Fibroblast of lung (primary cell): ENCODE results near the gene PAK4. TPM values are rescaled to one million over a fixed set of nuclear protein-coding genes. Genes with fewer than 3 reads are reported as not detected.
"Not testable (repeated sequence)": the region's sequence is repeated elsewhere in the genome, so short reads cannot be mapped to it uniquely, and the experiment has no call there.

ENCODE experiments used
- DNase-seq, 2 donors: peaks; one replicate each; pipeline versions ENCODE4 v3.0.0 to v3.0.0-alpha.2; 2010; ENCODE audit warnings: low read depth in 2 of 2
- H2AFZ ChIP-seq: 2 replicates; pipeline ENCODE4 v1.5.1; 2012; ENCODE audit warnings: low read length, control low read depth, inconsistent platforms
- H3K27ac ChIP-seq: 2 replicates; pipeline ENCODE4 v1.5.1; 2011; ENCODE audit warnings: low read length, control low read depth; ENCODE audit not compliant: insufficient read depth
- H3K27me3 ChIP-seq: 2 replicates; pipeline ENCODE4 v1.5.1; 2011; ENCODE audit warnings: mild to moderate bottlenecking, low read length; ENCODE audit not compliant: control insufficient read depth, insufficient read depth
- H3K36me3 ChIP-seq: 2 replicates; pipeline ENCODE4 v1.5.1; 2011; ENCODE audit warnings: low read length; ENCODE audit not compliant: control insufficient read depth, insufficient read depth
- H3K4me1 ChIP-seq: 2 replicates; pipeline ENCODE4 v1.5.1; 2011; ENCODE audit warnings: low read length; ENCODE audit not compliant: control insufficient read depth, insufficient read depth; ENCODE audit errors: extremely low read depth
- H3K4me2 ChIP-seq: 2 replicates; pipeline ENCODE4 v1.5.1; 2011; ENCODE audit warnings: low read length, control low read depth; ENCODE audit not compliant: insufficient read depth; ENCODE audit errors: extremely low read depth
- H3K4me3 ChIP-seq, 4 experiments: fragments of 200-600 bp in 1 of 4; sonication (generic) in 1 of 4; replicated peaks in 1 of 4; 2 replicates each; pipeline ENCODE4 v1.5.1; 2011 to 2016; ENCODE audit warnings: low read length in 4 of 4, low read depth in 3 of 4, mild to moderate bottlenecking in 3 of 4, control low read depth in 2 of 4, inconsistent platforms in 1 of 4, mixed read lengths in 1 of 4; ENCODE audit not compliant: insufficient read depth in 1 of 4; ENCODE audit errors: control extremely low read depth in 1 of 4
- H3K79me2 ChIP-seq: 2 replicates; pipeline ENCODE4 v1.5.1; 2012; ENCODE audit warnings: mild to moderate bottlenecking, low read length, inconsistent platforms; ENCODE audit not compliant: control insufficient read depth, insufficient read depth
- H3K9ac ChIP-seq: 2 replicates; pipeline ENCODE4 v1.5.1; 2011; ENCODE audit warnings: mild to moderate bottlenecking, low read length, control low read depth; ENCODE audit not compliant: insufficient read depth
- H3K9me3 ChIP-seq: 2 replicates; pipeline ENCODE4 v1.5.1; 2012; ENCODE audit warnings: low read depth, low read length; ENCODE audit not compliant: control insufficient read depth, insufficient read depth
- H4K20me1 ChIP-seq: 2 replicates; pipeline ENCODE4 v1.5.1; 2011; ENCODE audit warnings: low read length; ENCODE audit not compliant: control insufficient read depth, insufficient read depth; ENCODE audit errors: extremely low read depth
- EZH2 ChIP-seq: IDR thresholded peaks from 2 replicates; pipeline ENCODE4 v1.5.1; 2012; ENCODE audit warnings: low read length, control low read depth, mild to moderate bottlenecking; ENCODE audit errors: missing control alignments
- polyA plus RNA-seq, 2 donors: library from polyadenylated mRNA; depleted of rRNA in 1 of 2; stranded (reverse) in 1 of 2; unstranded in 1 of 2; fragments of >200 nt; gene quantifications; 2 replicates each; pipeline ENCODE4 v1.2.1, GENCODE V29; 2011 to 2012; ENCODE audit warnings: missing spikeins in 1 of 2
- total RNA-seq: library from RNA; depleted of rRNA; stranded (reverse); fragments of >200 nt; gene quantifications from 2 replicates; pipeline ENCODE4 v1.2.1, GENCODE V29; 2014
- TF ChIP-seq, protein P1 (sequence below), 2 donors: IDR thresholded peaks in 1 of 2; conservative IDR thresholded peaks in 1 of 2; 1 replicate in 1 of 2; 2 replicates in 1 of 2; pipeline ENCODE4 v1.5.1; 2011 to 2012; ENCODE audit warnings: low read length in 2 of 2, control low read depth in 1 of 2, inconsistent platforms in 1 of 2, low read depth in 1 of 2, mild to moderate bottlenecking in 1 of 2

Gene PAK4
- total and polyA plus RNA-seq, 2 donors (not counting 1 experiment from before 2014, with no cell fraction given), result 4.6 to 8.4 TPM

DNA sequence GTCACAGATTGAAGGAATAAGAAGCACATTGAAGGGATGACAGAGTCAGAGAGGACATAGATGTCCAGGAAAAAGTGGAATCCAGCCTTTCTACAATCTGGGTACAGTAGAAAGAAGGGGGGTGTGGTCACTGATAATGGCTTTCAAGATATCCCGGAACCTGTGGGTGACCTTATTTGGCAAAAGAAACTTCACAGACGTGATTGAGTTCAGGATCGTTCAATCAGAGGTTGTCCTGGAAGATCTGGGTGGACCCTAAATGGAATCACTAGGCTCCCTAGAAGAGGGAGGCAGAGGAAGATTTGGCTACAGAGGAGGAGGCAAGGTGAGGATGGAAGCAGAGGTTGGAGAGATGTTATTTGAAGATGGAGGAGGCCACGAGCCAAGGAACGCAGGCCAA lies 91.5 kb downstream of the PAK4 start:
- Histone ChIP-seq H4K20me1 (no peaks in the 10 kb centered on the region), H3K79me2 (no peaks in the 10 kb centered on the region), H3K4me3 (no peak overlapping the region), H3K9me3 (no peaks in the 10 kb centered on the region), H3K9ac (no peak overlapping the region), H3K4me2 (no peak overlapping the region), H3K27me3 (peaks cover 4% of the 10 kb centered on the region), H3K27ac (no peak overlapping the region), H2AFZ (no peak overlapping the region), H3K4me1 (no peaks in the 10 kb centered on the region), H3K36me3 (no peaks in the 10 kb centered on the region)
- DNase-seq, result no peak
- TF ChIP-seq, protein P1, sequence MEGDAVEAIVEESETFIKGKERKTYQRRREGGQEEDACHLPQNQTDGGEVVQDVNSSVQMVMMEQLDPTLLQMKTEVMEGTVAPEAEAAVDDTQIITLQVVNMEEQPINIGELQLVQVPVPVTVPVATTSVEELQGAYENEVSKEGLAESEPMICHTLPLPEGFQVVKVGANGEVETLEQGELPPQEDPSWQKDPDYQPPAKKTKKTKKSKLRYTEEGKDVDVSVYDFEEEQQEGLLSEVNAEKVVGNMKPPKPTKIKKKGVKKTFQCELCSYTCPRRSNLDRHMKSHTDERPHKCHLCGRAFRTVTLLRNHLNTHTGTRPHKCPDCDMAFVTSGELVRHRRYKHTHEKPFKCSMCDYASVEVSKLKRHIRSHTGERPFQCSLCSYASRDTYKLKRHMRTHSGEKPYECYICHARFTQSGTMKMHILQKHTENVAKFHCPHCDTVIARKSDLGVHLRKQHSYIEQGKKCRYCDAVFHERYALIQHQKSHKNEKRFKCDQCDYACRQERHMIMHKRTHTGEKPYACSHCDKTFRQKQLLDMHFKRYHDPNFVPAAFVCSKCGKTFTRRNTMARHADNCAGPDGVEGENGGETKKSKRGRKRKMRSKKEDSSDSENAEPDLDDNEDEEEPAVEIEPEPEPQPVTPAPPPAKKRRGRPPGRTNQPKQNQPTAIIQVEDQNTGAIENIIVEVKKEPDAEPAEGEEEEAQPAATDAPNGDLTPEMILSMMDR (conservative IDR thresholded peaks at IDR 0.05 in 1 of 2, IDR thresholded peaks at IDR 0.05 in 1 of 2; ENCODE audit: low read depth in 1 of 2, low read length in 2 of 2), result no peak
- TF ChIP-seq EZH2, result no peak

DNA sequence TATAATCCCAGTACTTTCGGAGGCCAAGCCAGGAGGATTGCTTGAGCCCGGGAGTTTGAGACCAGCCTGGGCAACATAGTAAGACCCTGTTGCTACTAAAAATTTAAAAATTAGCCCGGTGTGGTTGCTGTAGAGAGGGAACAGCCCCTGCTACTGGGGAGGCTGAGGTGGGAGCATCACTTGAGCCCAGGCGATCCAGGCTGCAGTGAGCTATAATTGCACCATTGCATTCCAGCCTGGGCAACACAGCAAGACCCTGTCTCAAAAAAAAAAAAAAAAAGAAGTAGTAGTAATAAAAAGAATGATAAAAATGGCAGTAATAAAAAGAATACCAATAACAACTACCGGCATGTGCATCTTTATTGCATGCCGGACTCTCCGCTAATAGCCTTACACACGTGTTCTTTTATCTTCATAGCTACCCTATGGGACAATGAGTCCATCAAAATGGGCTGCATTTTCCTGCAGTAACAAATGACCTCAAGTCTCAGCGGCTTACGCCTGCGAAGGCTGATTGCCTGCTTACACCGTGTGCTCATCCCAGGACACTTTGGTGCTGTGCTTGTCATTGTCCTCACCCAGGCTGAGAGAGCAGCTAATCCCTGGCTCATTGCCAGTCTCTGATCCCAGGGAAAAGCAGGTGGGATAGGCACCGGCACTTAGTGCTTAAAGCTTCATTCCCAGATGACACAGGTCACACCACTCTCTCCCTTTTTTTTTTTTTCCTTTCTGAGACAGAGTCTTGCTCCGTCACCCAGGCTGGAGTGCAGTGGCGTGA lies 92.8 kb downstream of the PAK4 start:
- no peaks in the 10 kb centered on the region for H3K79me2 ChIP-seq
- H3K9me3 ChIP-seq, result no peaks in the 10 kb centered on the region
- no peak overlapping the region for H3K4me3 ChIP-seq
- H2AFZ ChIP-seq, result no peak overlapping the region
- H3K27me3 ChIP-seq, result peaks cover 5% of the 10 kb centered on the region
- H3K4me2 ChIP-seq, result no peak overlapping the region
- H3K9ac ChIP-seq, result no peak overlapping the region
- H3K36me3 ChIP-seq, result no peaks in the 10 kb centered on the region
- DNase-seq, result no peak
- TF ChIP-seq, protein P1 (conservative IDR thresholded peaks at IDR 0.05 in 1 of 2, IDR thresholded peaks at IDR 0.05 in 1 of 2; ENCODE audit: low read depth in 1 of 2, low read length in 2 of 2), result no peak
- no peak for TF ChIP-seq EZH2
- H4K20me1 ChIP-seq, result no peaks in the 10 kb centered on the region
- H3K27ac ChIP-seq, result no peak overlapping the region
- H3K4me1 ChIP-seq, result no peaks in the 10 kb centered on the region

DNA sequence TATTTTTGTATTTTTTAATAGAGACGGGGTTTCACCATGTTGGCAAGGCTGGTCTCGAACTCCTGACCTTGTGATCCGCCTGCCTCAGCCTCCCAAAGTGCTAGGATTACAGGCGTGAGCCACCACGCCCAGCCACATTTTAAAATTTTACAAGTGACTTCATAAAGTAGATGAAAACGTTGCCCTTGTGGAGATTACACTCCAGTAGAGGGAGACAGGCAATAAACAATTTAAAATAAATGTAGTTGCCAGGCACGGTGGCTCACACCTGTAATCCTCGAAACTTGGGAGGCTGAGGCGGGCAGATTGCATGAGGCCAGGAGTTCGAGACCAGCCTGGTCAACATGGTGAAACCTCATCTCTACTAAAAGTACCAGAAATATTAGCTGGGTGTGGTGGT lies 93.5 kb downstream of the PAK4 start:
- H3K4me1 ChIP-seq, H3K79me2 ChIP-seq, H2AFZ ChIP-seq, DNase-seq, H3K36me3 ChIP-seq, H4K20me1 ChIP-seq, H3K27me3 ChIP-seq, H3K9ac ChIP-seq, H3K9me3 ChIP-seq, H3K27ac ChIP-seq, H3K4me3 ChIP-seq, H3K4me2 ChIP-seq: not testable (repeated sequence)
